Neural progenitor cell (in vitro differentiated cells): ENCODE data around the gene TEX53.

Experiments
- CTCF ChIP-seq: fragments of 200-600 bp; sonication (generic); IDR thresholded peaks from 2 replicates; pipeline ENCODE4 v1.5.1; 2017; ENCODE audit warnings: antibody characterized with exemption, mild to moderate bottlenecking
- EZH2 ChIP-seq: fragments of 200-600 bp; sonication (generic); IDR thresholded peaks from 2 replicates; pipeline ENCODE4 v1.6.1; 2017; ENCODE audit warnings: antibody characterized with exemption, mild to moderate bottlenecking, moderate library complexity
- EZH2phosphoT487 ChIP-seq: fragments of 200-600 bp; sonication (generic); IDR thresholded peaks from 2 replicates; pipeline ENCODE4 v1.6.1; 2017; ENCODE audit warnings: antibody characterized with exemption

GRCh38 chr9:114669961-114670360 is 12.4 kb upstream of the TEX53 start:
- TF ChIP-seq CTCF, result no peak
- no peak for TF ChIP-seq EZH2phosphoT487
- no peak for TF ChIP-seq EZH2
